Stimulated activated CD8-positive, alpha-beta memory T cell treated with anti-CD3 and anti-CD28 coated beads, Interleukin-7, amount 100 ng/mL, for 24 hours (primary cell): Measurements from ENCODE around the gene PRPF19.
A peak's percentile ranks its signal among the peaks of the same experiment; 100 is the strongest.

Source experiments
- DNase-seq: peaks from one replicate; pipeline ENCODE4 v3.0.0-alpha.2; 2020; ENCODE audit warnings: low read depth

PRPF19 gene

DNA sequence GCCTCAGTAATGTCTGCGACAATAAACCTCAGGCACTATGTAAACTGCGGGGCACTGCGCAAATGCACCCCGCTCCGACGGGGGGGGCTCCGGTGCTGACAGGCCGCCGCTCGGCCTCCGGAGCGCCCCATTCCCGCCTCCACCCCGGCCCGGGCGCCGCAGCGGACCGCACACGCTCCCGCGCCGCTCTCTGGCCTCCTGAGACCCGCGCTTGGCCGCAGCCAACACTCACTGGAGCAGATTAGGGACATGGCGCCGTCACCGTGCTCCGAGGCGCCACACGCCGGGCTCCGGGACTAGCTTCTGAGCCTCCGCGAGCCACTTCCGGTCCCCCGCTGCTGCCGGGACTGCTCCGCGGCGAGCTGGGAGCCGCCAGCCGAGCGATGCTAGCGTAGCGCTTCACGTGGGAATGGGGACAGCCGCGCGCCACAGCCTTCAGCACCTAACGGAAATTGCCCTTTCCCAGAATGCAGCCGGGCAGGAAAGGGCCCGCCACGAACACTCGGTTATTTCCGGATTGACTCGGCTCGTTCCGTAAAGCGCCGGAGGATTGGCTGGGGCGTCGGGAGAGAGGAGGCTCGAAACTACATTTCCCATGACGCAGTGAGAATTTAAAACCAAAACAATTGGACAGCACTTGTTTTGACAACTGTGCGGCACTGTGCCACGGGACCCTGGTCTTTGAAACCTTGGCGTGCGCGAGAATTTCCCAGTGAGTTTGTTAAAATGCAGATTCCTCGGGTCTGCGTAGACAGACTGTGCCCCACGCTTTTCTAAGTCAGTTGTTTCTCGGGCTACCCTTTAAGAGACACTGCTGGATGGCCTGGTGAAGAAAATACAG lies at the start of gene PRPF19:
Gene PRPF19, minus strand, starts transcription at position 454 of the 841 bp plus-strand sequence. Its CDS starts 203 bp downstream, at position 251.
- peak; percentile 97 for DNase-seq

GRCh38 chr11:60955571-60955970 lies 49.2 kb upstream of the PRPF19 start:
- no peak for DNase-seq

DNA sequence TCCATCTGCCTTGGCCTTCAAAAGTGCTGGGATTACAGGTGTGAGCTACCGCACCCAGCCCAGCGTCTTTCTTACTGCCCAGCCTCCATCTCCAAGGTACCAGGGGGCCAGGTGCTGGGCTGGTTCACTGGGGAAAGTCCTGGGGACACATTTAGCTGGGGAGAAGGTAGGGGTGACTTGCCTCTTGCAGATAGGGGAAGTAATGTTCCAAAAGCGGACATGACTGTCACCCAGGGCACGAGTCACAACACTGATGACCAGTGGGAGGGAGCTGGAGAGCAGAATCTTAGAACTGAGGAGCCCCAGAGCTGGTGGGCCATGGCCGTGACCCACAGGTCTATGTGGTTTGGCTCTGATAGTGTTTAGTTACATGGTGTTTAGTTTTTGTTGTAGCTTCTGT lies 48.0 kb upstream of the PRPF19 start:
- DNase-seq = no peak

GRCh38 chr11:60953781-60954180 lies 47.4 kb upstream of the PRPF19 start:
- no peak for DNase-seq

DNA sequence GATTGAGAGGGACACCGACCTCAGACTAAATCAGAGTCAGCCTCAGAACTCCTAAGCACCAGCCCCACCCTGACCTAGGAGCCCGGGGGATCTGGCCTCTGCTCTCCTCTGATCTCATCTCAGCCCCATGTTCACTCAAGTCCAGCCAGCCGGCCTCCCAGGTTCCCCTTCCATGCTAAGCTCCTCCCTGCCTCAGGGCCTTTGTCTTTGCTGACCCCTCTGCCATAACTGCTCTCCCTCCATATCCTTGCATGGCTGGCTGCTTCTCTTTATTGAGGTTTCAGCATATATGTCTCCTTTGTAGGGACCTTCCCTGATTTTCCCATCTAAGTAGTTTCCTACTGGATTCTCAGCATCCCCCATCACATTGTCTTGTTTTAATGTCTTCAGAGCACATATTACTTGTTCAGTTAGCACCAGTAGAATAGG lies 46.4 kb upstream of the PRPF19 start:
- DNase-seq = no peak

- no peak for DNase-seq
Observed at GRCh38 chr11:60951904-60952741, 45.7 kb upstream of the PRPF19 start, which contains the start of gene SLC15A3. Gene SLC15A3, minus strand, starts transcription at chr11:60952176. Its CDS starts 625 bp downstream, at chr11:60951551.

- DNase-seq = no peak
Observed at GRCh38 chr11:60951606-60951903, 45.2 kb upstream of the PRPF19 start.

GRCh38 chr11:60950933-60951605 lies 44.7 kb upstream of the PRPF19 start:
- no peak for DNase-seq

DNA sequence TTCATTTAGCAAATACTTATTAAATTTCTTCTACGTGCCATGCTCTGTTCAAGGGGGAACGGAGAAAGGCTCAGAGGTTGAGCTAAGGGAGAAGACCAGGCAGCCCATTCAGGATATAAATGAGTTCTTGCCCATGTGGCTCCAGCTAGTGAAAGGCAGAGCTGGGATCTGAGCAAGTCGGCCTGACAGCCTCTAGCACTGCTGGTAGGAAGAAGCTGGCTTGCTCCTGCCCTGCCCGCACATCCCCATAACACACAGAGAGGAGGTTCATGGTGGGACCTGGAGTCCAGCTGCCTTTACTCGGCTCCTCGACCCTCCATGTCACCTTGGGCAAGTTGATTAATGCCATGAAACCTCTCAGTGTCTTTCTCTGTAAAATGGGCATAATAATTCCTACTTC lies 43.6 kb upstream of the PRPF19 start:
- DNase-seq = no peak

- no peak for DNase-seq
Observed at GRCh38 chr11:60948250-60948649, 41.9 kb upstream of the PRPF19 start.

GRCh38 chr11:60947700-60948099 lies 41.3 kb upstream of the PRPF19 start:
- no peak for DNase-seq

DNA sequence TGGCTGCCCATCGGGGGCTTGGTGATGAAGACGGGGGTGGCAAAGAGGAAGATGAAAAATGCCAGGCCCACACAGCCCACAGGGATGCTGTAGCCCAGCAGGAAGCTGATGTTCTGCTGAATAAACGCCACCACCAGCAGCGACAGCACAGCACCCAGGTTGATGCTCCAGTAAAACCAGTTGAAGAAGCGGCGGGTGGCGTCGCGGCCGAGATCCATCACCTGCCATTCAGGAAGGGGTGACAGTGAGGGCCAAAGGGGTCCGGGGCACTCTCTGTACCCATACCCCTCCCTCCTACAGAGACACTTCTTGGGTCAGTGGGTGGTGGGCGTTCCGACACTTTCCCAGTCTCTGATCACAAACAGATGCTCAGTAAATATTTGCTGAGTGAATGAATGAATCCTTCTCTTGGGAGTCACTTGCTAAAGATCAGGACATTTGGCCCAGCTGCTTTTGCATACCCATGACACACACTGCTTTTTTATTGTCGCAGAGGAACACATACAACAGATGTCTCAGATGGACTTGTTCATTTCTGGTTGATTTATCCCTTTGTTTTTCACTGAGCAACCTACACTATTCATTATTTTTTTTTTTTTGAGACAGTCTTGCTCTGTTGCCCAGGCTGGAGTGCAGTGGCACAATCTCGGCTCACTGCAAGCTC lies 40.3 kb upstream of the PRPF19 start:
- DNase-seq = no peak

GRCh38 chr11:60945295-60945667 lies 38.9 kb upstream of the PRPF19 start:
- no peak for DNase-seq

- no peak for DNase-seq
Observed at GRCh38 chr11:60944490-60945294, 38.3 kb upstream of the PRPF19 start.

- DNase-seq = no peak
Observed at GRCh38 chr11:60942970-60943565, 36.7 kb upstream of the PRPF19 start.

DNA sequence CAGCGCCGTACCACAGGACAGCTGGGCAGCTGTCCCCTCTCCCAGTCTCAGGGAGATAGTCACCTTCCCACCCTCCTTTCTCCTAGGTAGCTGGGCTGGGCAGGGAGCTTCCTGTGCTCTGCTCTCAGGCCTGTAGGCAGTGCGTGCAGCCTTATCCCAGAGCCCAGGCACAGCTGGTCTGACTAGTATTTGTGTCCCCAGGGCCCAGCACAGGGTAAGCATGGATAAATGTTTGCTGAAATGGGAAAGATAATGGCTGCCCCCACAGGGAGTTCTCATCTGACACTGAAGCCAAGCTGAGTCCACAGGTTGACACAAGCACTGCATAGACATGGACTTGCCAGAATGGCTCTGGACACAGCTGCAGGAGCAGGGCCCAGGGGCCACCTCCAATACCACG lies 35.8 kb upstream of the PRPF19 start:
- DNase-seq = no peak

- DNase-seq = no peak
Observed at GRCh38 chr11:60941371-60942119, 35.2 kb upstream of the PRPF19 start.

DNA sequence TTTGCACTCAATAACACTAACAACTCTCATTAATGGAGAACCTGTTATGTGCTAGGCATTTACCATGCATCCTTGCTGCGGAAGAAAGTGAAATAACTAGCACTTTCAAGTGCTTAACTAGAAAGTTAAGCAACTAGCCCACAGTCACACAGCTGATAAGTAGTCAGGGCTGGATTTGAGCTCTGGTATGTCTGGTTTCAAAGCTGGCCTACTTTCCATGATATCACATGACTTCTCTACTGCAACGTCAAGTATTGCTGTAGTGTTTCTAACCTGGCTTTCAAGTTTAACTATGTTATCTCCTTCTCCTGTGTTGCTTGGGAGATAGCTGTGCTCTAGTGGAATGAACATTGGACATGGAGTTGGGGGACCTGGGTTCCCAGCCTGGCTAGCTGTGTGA lies 33.5 kb upstream of the PRPF19 start:
- DNase-seq = no peak

GRCh38 chr11:60939301-60939700 lies 32.9 kb upstream of the PRPF19 start:
- no peak for DNase-seq

DNA sequence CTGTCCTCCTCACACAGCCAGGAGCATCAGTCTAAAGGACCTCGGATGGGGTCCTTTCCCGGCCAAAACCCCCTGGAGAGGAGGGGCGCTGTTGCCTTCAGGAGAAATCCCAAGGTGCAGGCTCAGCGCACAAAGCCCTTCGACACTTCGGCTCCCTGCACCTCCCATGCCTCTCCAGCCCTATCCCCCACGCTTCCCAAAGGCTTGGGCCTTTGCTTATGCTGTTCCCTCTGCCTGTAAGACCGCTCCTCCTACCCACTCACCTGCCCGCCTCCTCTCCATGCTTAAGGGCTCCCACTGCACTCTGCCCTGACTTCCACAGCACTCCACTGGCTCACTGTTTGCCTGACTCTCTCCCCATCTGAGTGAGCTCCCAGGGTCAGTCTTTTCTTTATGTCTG lies 32.1 kb upstream of the PRPF19 start:
- DNase-seq = no peak
